Kidney (tissue), 14 donors: ENCODE results near the gene CNOT4. TPM values are rescaled to one million over a fixed set of nuclear protein-coding genes. Genes with fewer than 3 reads are reported as not detected.

Experiments used
- DNase-seq, 5 donors: peaks; one replicate each; pipeline ENCODE4 v3.0.0-alpha.2; 2013 to 2020
- FAIRE-seq: peaks from 2 replicates; lab custom pipeline; 2012; peaks lifted over from hg19 to GRCh38; lab: Jason Lieb, UNC
- H3K27ac ChIP-seq, 2 donors: one replicate each; pipeline ENCODE4 v1.7.0; 2013; ENCODE audit warnings: low read depth in 2 of 2, low read length in 2 of 2, inconsistent platforms in 1 of 2
- H3K27me3 ChIP-seq: one replicate; pipeline ENCODE4 v1.7.1; 2013; ENCODE audit warnings: low read length, inconsistent platforms; ENCODE audit not compliant: control insufficient read depth, insufficient read depth
- H3K36me3 ChIP-seq, 3 donors: one replicate each; pipeline versions ENCODE4 v1.7.0 to v1.7.1; 2013; ENCODE audit warnings: low read length in 3 of 3, control low read depth in 1 of 3, inconsistent platforms in 1 of 3; ENCODE audit not compliant: insufficient read depth in 3 of 3, control insufficient read depth in 2 of 3
- H3K4me1 ChIP-seq, 3 donors: one replicate each; pipeline versions ENCODE4 v1.7.0 to v1.7.1; 2013; ENCODE audit warnings: low read length in 3 of 3, inconsistent platforms in 1 of 3, low read depth in 1 of 3; ENCODE audit not compliant: control insufficient read depth in 2 of 3, insufficient read depth in 2 of 3
- H3K4me3 ChIP-seq, 3 donors: one replicate each; pipeline versions ENCODE4 v1.7.0 to v1.8.1; 2013; ENCODE audit warnings: low read length in 3 of 3, control low read depth in 1 of 3, inconsistent platforms in 1 of 3
- H3K9ac ChIP-seq, 3 donors: one replicate each; pipeline versions ENCODE4 v1.7.0 to v1.7.1; 2013; ENCODE audit warnings: low read length in 3 of 3, control low read depth in 1 of 3, inconsistent platforms in 1 of 3
- H3K9me3 ChIP-seq, 3 donors: one replicate each; pipeline versions ENCODE4 v1.7.0 to v1.7.1; 2013; ENCODE audit warnings: low read length in 3 of 3, control low read depth in 1 of 3, inconsistent platforms in 1 of 3; ENCODE audit not compliant: control insufficient read depth in 2 of 3, insufficient read depth in 1 of 3
- CTCF ChIP-seq: IDR thresholded peaks from 3 replicates; pipeline ENCODE4 v1.5.1; 2012; ENCODE audit warnings: mild to moderate bottlenecking, moderate library complexity, borderline replicate concordance; ENCODE audit not compliant: insufficient read depth; ENCODE audit errors: extremely low read depth
- intact Hi-C: fragments of 100-400 bp; cut with DNase I; formaldehyde crosslinking; loops from one replicate; pipeline ENCODE4 v1.11.1; 2022
- polyA plus RNA-seq: library from polyadenylated mRNA; stranded (reverse); fragments of 350-450 nt; fragmentation: Illumina TruSeq; extraction: RNeasy Lipid Tissue Mini Kit (QIAGEN cat#74804); gene quantifications from one replicate; pipeline ENCODE4 v1.2.3, GENCODE V29; 2014; ENCODE audit warnings: low read depth, low replicate concordance; ENCODE audit not compliant: insufficient read depth
- total RNA-seq: library from RNA; stranded (reverse); fragmentation: NEBNext Ultra II Directional; extraction: Animal tissue kit (Norgen Biotek cat#: 25700); gene quantifications from one replicate; pipeline ENCODE4 v1.2.1, GENCODE V29; 2021
- donor health status: control.
- donor health status: control.
- donor health status: control.
- donor health status: control.
- donor health status: control.
- donor health status: DM: yes; HTN: yes; CAD: no.
- donor health status: Normal renal cell carcinoma (clear cell type).

Gene CNOT4
- total and polyA plus RNA-seq, 2 donors from 2014 or later = 8.4 to 26.2 TPM

GRCh38 chr7:135349746-135350145 lies 160.2 kb downstream of the CNOT4 start:
- Histone ChIP-seq H3K4me1 (no peaks in the 10 kb centered on the region), H3K9ac (no peak overlapping the region), H3K27me3 (no peaks in the 10 kb centered on the region), H3K4me3 (no peak overlapping the region), H3K9me3 (no peaks in the 10 kb centered on the region), H3K27ac (no peak overlapping the region), H3K36me3 (no peaks in the 10 kb centered on the region)
- DNase-seq = no peak
- intact Hi-C loops = no loop called here
- TF ChIP-seq CTCF = no peak
- no peak for FAIRE-seq

GRCh38 chr7:135348493-135348892 lies 161.4 kb downstream of the CNOT4 start:
- no peak overlapping the region for H3K4me3 ChIP-seq
- H3K27ac ChIP-seq = no peak overlapping the region
- TF ChIP-seq CTCF = no peak
- no peaks in the 10 kb centered on the region for H3K36me3 ChIP-seq
- H3K27me3 ChIP-seq = no peaks in the 10 kb centered on the region
- no peak for FAIRE-seq
- intact Hi-C loops = no loop called here
- H3K9ac ChIP-seq = no peak overlapping the region
- no peaks in the 10 kb centered on the region for H3K4me1 ChIP-seq
- H3K9me3 ChIP-seq = no peaks in the 10 kb centered on the region
- no peak for DNase-seq

GRCh38 chr7:135343361-135343760 lies 166.5 kb downstream of the CNOT4 start:
- no peak for DNase-seq
- no peak for TF ChIP-seq CTCF
- H3K4me3 ChIP-seq = no peak overlapping the region
- FAIRE-seq = no peak
- intact Hi-C loops = no loop called here
- no peaks in the 10 kb centered on the region for H3K9me3 ChIP-seq
- no peaks in the 10 kb centered on the region for H3K4me1 ChIP-seq
- no peaks in the 10 kb centered on the region for H3K27me3 ChIP-seq
- H3K9ac ChIP-seq = no peak overlapping the region
- H3K27ac ChIP-seq = no peak overlapping the region
- no peaks in the 10 kb centered on the region for H3K36me3 ChIP-seq

GRCh38 chr7:135342887-135343286 lies 167.0 kb downstream of the CNOT4 start:
- Histone ChIP-seq H3K27ac (no peak overlapping the region), H3K27me3 (no peaks in the 10 kb centered on the region), H3K4me3 (no peak overlapping the region), H3K9me3 (no peaks in the 10 kb centered on the region), H3K9ac (no peak overlapping the region), H3K4me1 (no peaks in the 10 kb centered on the region), H3K36me3 (no peaks in the 10 kb centered on the region)
- DNase-seq (no peak), FAIRE-seq (no peak)
- TF ChIP-seq CTCF = no peak
- intact Hi-C loops = no loop called here
